K562 (cell line): Measurements from ENCODE around the gene YES1. TPM values are rescaled to one million over a fixed set of nuclear protein-coding genes. Genes with fewer than 3 reads are reported as not detected.

Experiments used
- ADNP ChIP-seq: fragments of 200-800 bp; sonication (Bioruptor generic); IDR thresholded peaks from 2 replicates; pipeline ENCODE4 v1.6.1; 2016; ENCODE audit warnings: missing genetic modification characterization, missing compliant biosample characterization
- CXXC5 ChIP-seq: fragments of 250-450 bp; sonication (Bioruptor Pico); IDR thresholded peaks from 2 replicates; pipeline ENCODE4 v1.8.0; 2022; ENCODE audit warnings: inconsistent platforms, mild to moderate bottlenecking, moderate library complexity
- FOS ChIP-seq: IDR thresholded peaks from 3 replicates; pipeline ENCODE4 v1.6.1; 2011; ENCODE audit not compliant: insufficient read length; ENCODE audit errors: extremely low read depth
- FOXK2 ChIP-seq, 2 experiments: fragments of 450-650 bp; IDR thresholded peaks in 1 of 2; conservative IDR thresholded peaks in 1 of 2; 2 replicates each; pipeline ENCODE4 v1.6.1; 2016; ENCODE audit warnings: low read depth in 2 of 2, mild to moderate bottlenecking in 1 of 2
- MYNN ChIP-seq, 2 experiments: sonication (generic); formaldehyde crosslinking in 1 of 2; IDR thresholded peaks; 2 replicates each; pipeline versions ENCODE4 v1.5.0 to v1.6.1; 2016 to 2020; ENCODE audit warnings: antibody characterized with exemption in 1 of 2, missing genetic modification reagents in 1 of 2
- U2AF2 ChIP-seq: fragments of 200-400 bp; formaldehyde crosslinking; optimal IDR thresholded peaks from 2 replicates; pipeline ENCODE3; 2017; ENCODE audit warnings: low read depth, mild to moderate bottlenecking, low read length
- ZFP1 ChIP-seq: fragments of 450-650 bp; formaldehyde crosslinking; IDR thresholded peaks from 2 replicates; pipeline ENCODE4 v1.4.0; 2020; ENCODE audit warnings: mild to moderate bottlenecking, mixed read lengths
- polyA plus RNA-seq, 8 experiments: library from polyadenylated mRNA; depleted of rRNA in 4 of 8; stranded (reverse) in 5 of 8; unstranded in 3 of 8; fragments of >200 nt; fragmentation: Nextera tagmentation in 2 of 8; fragmentation: Illumina TruSeq in 1 of 8; extraction: Ambion mirVana in 2 of 8; extraction: Trizol in 1 of 8; gene quantifications; 2 replicates each; pipeline versions ENCODE4 v1.2.1 to v1.2.3, GENCODE V29; 2011 to 2014; ENCODE audit warnings: inconsistent platforms in 1 of 8, missing spikeins in 1 of 8
- total RNA-seq, 7 experiments: library from RNA; depleted of rRNA in 6 of 7; stranded (reverse); fragments of >200 nt in 6 of 7; fragmentation: Illumina TruSeq in 2 of 7; extraction: Trizol in 2 of 7; gene quantifications; 2 replicates each; pipeline versions ENCODE4 v1.2.1 to v1.2.3, GENCODE V29; 2011 to 2021; ENCODE audit warnings: low replicate concordance in 1 of 7
- TF ChIP-seq, protein P1 (sequence below), 2 experiments: fragments of 450-650 bp in 1 of 2; sonication (generic) in 1 of 2; formaldehyde crosslinking in 1 of 2; IDR thresholded peaks in 1 of 2; conservative IDR thresholded peaks in 1 of 2; 2 replicates each; pipeline versions ENCODE4 v1.6.1 to v1.8.1; 2016 to 2023; ENCODE audit warnings: mild to moderate bottlenecking in 2 of 2, moderate library complexity in 2 of 2, inconsistent platforms in 1 of 2, missing genetic modification reagents in 1 of 2
- TF ChIP-seq, protein P2 (sequence below), 2 experiments: IDR thresholded peaks; 2 replicates each; pipeline ENCODE4 v1.6.1; 2012; ENCODE audit warnings: improper control_type of control experiment in 2 of 2, low read depth in 2 of 2, low read length in 2 of 2, borderline replicate concordance in 1 of 2
- TF ChIP-seq, protein P3 (sequence below): fragments of 450-650 bp; IDR thresholded peaks from 2 replicates; pipeline ENCODE4 v1.6.1; 2016; ENCODE audit warnings: antibody characterized with exemption
- TF ChIP-seq, protein P4 (sequence below): fragments of 250-450 bp; sonication (Bioruptor Pico); IDR thresholded peaks from 2 replicates; pipeline ENCODE4 v1.4.0; 2020; ENCODE audit warnings: mild to moderate bottlenecking, moderate library complexity
- TF ChIP-seq, protein P5 (sequence below), 2 experiments: fragments of 450-650 bp; IDR thresholded peaks; 2 replicates each; pipeline ENCODE4 v1.6.1; 2016
- TF ChIP-seq, protein P6 (sequence below): fragments of 450-650 bp; formaldehyde crosslinking; IDR thresholded peaks from 2 replicates; pipeline ENCODE4 v1.4.0; 2020; ENCODE audit warnings: mild to moderate bottlenecking, moderate library complexity
- TF ChIP-seq, protein P7 (sequence below): fragments of 250-450 bp; sonication (Bioruptor Pico); IDR thresholded peaks from 2 replicates; pipeline ENCODE4 v1.8.0; 2021; ENCODE audit warnings: moderate library complexity, mild to moderate bottlenecking, inconsistent platforms

The YES1 gene
- total and polyA plus RNA-seq, 9 of the 15 experiments (the other 6 are each of a cell fraction or from before 2014, with no cell fraction given) = 37.2 to 115 (median 77.7) TPM

DNA sequence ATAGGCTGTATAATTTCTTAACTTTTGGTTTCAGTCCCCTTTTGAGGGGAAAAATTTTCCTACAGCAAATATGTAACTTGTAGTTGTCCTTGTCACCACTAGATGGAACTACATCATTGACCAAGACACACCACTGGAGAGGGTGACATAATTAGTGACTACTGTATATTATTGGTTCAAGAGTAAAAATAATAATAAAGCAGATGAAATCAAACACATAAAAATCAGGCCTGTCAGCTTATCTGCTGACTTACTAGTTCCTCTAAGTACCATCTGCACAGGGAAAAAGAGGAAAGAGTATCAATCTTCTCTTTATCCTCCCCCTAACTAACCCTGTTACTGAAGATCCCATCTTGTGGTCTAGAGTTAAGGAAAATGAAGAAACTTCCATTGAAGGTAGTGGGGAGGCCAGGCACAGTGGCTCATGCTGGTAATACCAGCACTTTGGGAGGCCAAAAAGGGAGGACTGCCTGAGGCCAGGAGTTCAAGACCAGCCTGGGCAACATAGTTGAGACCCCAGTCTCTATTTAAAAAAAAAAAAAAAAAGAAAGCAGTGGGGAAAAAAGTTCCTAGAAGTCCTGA, 70.0 kb downstream of the YES1 start (continued):
- TF ChIP-seq, protein P1, sequence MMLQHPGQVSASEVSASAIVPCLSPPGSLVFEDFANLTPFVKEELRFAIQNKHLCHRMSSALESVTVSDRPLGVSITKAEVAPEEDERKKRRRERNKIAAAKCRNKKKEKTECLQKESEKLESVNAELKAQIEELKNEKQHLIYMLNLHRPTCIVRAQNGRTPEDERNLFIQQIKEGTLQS (IDR thresholded peaks at IDR 0.05) = peak; percentile 71
- TF ChIP-seq, protein P1 (CRISPR knock-in tag; conservative IDR thresholded peaks at IDR 0.05) = no peak
- TF ChIP-seq, protein P2, sequence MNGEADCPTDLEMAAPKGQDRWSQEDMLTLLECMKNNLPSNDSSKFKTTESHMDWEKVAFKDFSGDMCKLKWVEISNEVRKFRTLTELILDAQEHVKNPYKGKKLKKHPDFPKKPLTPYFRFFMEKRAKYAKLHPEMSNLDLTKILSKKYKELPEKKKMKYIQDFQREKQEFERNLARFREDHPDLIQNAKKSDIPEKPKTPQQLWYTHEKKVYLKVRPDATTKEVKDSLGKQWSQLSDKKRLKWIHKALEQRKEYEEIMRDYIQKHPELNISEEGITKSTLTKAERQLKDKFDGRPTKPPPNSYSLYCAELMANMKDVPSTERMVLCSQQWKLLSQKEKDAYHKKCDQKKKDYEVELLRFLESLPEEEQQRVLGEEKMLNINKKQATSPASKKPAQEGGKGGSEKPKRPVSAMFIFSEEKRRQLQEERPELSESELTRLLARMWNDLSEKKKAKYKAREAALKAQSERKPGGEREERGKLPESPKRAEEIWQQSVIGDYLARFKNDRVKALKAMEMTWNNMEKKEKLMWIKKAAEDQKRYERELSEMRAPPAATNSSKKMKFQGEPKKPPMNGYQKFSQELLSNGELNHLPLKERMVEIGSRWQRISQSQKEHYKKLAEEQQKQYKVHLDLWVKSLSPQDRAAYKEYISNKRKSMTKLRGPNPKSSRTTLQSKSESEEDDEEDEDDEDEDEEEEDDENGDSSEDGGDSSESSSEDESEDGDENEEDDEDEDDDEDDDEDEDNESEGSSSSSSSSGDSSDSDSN (IDR thresholded peaks at IDR 0.05; ENCODE audit: borderline replicate concordance in 1 of 2, low read depth in 2 of 2, low read length in 2 of 2) = no peak
- TF ChIP-seq, protein P3, sequence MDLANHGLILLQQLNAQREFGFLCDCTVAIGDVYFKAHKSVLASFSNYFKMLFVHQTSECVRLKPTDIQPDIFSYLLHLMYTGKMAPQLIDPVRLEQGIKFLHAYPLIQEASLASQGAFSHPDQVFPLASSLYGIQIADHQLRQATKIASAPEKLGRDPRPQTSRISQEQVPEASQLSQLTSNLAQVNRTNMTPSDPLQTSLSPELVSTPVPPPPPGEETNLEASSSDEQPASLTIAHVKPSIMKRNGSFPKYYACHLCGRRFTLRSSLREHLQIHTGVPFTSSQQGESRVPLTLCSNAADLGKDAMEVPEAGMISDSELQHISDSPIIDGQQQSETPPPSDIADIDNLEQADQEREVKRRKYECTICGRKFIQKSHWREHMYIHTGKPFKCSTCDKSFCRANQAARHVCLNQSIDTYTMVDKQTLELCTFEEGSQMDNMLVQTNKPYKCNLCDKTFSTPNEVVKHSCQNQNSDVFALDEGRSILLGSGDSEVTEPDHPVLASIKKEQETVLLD = no peak
- no peak for TF ChIP-seq FOS
- no peak for TF ChIP-seq ZFP1 (CRISPR knock-in tag)
- TF ChIP-seq, protein P4, sequence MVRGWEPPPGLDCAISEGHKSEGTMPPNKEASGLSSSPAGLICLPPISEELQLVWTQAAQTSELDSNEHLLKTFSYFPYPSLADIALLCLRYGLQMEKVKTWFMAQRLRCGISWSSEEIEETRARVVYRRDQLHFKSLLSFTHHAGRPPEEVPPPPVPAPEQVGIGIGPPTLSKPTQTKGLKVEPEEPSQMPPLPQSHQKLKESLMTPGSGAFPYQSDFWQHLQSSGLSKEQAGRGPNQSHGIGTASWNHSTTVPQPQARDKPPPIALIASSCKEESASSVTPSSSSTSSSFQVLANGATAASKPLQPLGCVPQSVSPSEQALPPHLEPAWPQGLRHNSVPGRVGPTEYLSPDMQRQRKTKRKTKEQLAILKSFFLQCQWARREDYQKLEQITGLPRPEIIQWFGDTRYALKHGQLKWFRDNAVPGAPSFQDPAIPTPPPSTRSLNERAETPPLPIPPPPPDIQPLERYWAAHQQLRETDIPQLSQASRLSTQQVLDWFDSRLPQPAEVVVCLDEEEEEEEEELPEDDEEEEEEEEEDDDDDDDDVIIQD = no peak
- TF ChIP-seq, protein P5, sequence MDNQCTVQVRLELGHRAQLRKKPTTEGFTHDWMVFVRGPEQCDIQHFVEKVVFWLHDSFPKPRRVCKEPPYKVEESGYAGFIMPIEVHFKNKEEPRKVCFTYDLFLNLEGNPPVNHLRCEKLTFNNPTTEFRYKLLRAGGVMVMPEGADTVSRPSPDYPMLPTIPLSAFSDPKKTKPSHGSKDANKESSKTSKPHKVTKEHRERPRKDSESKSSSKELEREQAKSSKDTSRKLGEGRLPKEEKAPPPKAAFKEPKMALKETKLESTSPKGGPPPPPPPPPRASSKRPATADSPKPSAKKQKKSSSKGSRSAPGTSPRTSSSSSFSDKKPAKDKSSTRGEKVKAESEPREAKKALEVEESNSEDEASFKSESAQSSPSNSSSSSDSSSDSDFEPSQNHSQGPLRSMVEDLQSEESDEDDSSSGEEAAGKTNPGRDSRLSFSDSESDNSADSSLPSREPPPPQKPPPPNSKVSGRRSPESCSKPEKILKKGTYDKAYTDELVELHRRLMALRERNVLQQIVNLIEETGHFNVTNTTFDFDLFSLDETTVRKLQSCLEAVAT (IDR thresholded peaks at IDR 0.05) = no peak; a peak in 1 of 4 replicates
- TF ChIP-seq U2AF2 = no peak
- TF ChIP-seq, protein P6, sequence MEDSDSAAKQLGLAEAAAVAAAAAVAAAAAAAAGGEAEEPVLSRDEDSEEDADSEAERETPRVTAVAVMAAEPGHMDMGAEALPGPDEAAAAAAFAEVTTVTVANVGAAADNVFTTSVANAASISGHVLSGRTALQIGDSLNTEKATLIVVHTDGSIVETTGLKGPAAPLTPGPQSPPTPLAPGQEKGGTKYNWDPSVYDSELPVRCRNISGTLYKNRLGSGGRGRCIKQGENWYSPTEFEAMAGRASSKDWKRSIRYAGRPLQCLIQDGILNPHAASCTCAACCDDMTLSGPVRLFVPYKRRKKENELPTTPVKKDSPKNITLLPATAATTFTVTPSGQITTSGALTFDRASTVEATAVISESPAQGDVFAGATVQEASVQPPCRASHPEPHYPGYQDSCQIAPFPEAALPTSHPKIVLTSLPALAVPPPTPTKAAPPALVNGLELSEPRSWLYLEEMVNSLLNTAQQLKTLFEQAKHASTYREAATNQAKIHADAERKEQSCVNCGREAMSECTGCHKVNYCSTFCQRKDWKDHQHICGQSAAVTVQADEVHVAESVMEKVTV = peak; percentile 92
- peak; percentile 85 for TF ChIP-seq ADNP (tag)
- peak in 1 of 2 experiments; percentile 29; a peak in 1 of 4 replicates for TF ChIP-seq FOXK2 (conservative IDR thresholded peaks at IDR 0.05 in 1 of 2, IDR thresholded peaks at IDR 0.05 in 1 of 2; ENCODE audit: low read depth in 2 of 2)
- TF ChIP-seq, protein P7, sequence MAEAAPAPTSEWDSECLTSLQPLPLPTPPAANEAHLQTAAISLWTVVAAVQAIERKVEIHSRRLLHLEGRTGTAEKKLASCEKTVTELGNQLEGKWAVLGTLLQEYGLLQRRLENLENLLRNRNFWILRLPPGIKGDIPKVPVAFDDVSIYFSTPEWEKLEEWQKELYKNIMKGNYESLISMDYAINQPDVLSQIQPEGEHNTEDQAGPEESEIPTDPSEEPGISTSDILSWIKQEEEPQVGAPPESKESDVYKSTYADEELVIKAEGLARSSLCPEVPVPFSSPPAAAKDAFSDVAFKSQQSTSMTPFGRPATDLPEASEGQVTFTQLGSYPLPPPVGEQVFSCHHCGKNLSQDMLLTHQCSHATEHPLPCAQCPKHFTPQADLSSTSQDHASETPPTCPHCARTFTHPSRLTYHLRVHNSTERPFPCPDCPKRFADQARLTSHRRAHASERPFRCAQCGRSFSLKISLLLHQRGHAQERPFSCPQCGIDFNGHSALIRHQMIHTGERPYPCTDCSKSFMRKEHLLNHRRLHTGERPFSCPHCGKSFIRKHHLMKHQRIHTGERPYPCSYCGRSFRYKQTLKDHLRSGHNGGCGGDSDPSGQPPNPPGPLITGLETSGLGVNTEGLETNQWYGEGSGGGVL = no peak
- TF ChIP-seq MYNN (IDR thresholded peaks at IDR 0.05) = no peak
- TF ChIP-seq MYNN (CRISPR knock-in tag; IDR thresholded peaks at IDR 0.05) = no peak
- TF ChIP-seq CXXC5 (CRISPR knock-in tag) = no peak; the same call in 1 of the 2 replicates
